AG08396 (cell line): ENCODE measurements around the gene SRSF6.
"Not testable (repeated sequence)": the region's sequence is repeated elsewhere in the genome, so short reads cannot be mapped to it uniquely, and the experiment has no call there.

Experiments
- DNase-seq: peaks from one replicate; pipeline ENCODE4 v3.0.0; 2012; ENCODE audit warnings: low spot score, mixed read lengths

Gene SRSF6

GRCh38 chr20:43477193-43477592 is 19.5 kb downstream of the SRSF6 start:
- no peak for DNase-seq

DNA sequence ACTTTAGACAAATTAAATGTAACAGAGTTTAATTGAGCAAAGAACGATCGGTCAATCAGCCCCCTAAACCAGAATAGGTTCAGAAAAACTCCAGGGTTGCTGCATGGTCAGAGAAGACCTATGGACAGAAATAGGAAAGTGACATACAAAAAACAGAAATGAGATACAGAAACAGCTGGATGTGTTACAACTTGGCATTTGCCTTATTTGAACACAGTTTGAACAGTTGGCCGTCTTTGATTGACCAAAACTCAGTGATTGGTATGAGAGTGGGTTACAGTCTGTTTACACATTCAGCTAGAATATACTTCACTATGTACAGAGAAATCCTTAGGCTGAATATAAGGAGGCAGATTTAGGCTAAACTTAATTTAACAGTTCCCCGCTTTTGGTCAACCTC is 19.9 kb downstream of the SRSF6 start:
- no peak for DNase-seq

DNA sequence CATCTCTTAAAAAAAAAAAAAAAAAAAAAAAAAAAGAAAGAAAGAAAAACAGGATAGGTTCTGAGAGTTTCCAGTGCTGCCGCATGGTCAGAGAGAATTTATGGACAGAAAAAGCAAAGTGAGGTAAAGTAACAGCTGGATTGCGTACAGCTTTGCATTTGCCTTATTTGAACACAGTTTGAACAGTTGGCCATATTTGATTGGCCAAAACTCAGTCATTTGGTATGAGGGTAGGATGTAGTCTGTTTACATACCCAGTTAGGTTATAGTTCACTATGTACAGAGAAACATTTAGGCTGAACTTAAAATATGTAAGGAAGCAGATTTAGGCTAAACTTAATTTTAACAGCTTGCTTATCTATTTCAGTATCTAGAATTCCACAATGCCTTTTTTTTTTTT is 32.3 kb downstream of the SRSF6 start:
- no peak for DNase-seq

GRCh38 chr20:43492101-43492500 is 34.4 kb downstream of the SRSF6 start:
- DNase-seq: no peak

DNA sequence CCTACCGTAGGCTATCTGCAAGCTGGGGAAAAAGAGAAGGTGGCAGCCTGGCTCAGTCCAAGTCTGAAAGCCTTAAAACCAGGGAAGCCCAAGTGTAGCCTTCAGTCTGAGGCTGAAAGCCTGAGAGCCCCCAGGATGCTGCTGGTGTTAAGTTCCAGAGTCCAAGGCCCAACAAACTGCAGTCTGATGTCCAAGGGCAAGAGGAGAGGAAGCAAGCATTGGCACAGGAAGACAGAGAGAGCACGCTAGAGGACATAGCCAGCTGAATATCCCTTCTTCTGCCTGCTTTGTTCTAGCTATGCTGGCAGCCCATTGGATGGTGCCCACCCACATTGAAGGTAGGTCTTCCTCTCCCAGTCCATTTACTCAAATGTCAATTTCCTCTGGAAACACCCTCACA is 37.7 kb downstream of the SRSF6 start:
- DNase-seq: no peak

GRCh38 chr20:43502021-43502420 is 44.3 kb downstream of the SRSF6 start:
- DNase-seq: not testable (repeated sequence)

GRCh38 chr20:43506238-43506637 is 48.5 kb downstream of the SRSF6 start:
- DNase-seq: no peak

DNA sequence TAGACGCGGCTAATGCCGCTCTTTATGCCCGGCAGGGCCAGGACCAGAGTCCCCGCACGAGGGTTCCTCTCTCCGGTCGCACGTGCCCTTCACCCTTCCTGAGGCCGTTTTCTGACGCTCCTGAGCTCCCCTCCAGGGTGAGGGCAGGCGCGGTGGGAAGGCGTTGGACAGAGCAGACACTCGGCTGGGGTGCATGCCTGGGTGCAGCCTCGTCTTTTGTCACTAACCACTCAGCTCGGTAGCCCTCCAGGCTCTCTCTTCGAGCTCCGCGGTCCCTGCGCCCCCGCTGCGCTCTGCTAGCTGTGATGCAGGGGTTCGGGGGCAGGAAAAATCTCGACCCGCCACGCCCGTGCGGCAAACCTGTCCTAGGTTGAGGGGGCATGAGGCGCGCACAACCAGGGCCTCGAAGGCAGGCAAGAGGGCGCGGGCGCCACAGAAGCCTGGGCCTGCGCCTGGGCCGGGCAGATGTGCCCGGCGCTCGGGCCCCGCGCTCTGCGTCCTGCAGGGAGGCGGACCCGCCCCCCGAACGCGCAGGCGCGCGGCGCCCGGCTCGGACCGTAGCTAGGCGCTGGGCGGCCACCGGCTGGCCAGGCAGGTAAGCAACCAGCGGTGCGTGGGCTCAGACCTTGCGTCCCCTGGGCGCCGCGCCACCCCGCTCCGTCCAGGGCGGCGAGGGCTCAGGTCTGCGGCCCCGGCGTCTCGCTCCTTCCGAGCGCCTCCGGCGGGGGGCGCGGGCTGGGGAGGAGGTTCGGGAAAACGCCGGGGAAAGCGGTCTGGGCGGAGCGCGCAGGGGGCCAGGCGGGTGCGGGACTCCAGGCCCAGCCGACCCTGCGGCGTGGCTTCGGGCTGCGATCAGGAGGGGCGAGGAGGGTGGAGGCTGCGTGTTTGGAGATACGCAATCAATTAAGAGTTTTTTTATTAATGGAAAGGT is 49.7 kb downstream of the SRSF6 start, which contains the start of gene L3MBTL1:
TSS of gene L3MBTL1 (plus strand) at position 548 of the 931 bp plus-strand sequence. CDS start 5,807 bp downstream, outside the sequence.
- peak; percentile 84 for DNase-seq

DNA sequence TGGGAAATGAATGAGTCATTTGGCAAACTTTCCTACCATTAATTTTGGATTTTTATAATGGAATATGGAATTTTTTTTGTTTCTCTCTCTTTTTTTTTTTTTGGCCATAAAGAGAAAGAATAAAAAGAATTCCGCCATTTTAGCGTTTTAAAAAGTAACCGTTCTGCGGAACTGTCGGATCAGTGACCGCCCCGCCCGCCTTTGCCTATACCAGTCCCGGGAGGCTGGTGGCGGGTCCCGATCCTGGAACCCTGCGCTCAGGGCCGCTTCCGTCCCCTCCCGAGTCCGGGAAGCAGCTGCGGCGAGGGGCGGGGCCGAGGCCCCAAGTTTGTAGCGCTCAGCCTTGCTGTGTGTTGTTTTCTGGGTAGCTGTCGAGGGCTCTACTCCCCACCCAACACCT is 50.4 kb downstream of the SRSF6 start:
- no peak for DNase-seq

- DNase-seq: no peak
Observed at GRCh38 chr20:43508604-43509040, 50.9 kb downstream of the SRSF6 start.

DNA sequence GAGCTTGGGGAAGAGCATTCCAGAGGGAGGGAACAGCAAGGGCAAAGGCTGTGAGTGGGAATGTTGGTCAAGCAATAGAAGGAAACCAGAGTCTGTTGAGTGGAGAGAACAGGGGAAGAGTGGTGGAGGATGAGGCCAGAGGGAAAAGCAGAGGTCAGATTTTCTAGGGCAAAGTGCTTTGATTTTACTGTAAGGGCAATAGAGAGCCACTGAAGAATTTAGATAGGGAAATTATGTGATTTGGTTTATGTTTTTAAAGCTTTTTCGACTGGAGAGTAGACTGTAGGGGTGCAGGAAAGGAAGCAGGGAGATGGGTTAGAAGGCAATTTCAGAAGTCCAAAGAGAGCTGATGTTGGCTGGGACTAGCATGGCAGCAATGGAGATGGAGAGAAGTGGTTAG is 54.2 kb downstream of the SRSF6 start:
- no peak for DNase-seq

DNA sequence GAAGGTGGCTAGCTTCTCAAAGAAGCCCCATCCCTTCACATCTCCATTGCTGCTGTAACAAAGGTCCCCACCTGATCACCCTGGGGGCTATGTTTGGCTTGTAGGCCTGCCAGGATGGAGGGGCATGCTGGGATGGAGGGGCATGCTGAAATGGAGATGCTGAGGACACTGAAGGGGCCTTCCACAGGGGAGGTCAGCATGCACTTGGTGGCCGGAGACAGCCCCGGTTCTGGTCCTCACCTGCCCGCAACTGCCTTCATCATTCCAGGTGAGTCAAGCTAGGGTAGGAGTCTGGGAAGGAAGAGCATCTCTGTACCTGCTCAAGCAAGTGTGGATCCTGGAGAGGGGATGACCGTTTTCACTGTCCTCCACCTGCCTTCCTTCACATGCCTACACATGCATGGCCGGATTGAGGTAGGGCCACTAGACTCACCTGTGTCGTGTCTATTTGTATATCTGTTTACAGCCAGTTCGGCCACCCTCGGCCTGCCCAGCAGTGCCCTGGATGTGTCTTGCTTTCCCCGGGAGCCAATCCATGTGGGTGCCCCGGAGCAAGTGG is 55.8 kb downstream of the SRSF6 start:
- no peak for DNase-seq
